ENCODE results near the gene KIF17.

DNA sequence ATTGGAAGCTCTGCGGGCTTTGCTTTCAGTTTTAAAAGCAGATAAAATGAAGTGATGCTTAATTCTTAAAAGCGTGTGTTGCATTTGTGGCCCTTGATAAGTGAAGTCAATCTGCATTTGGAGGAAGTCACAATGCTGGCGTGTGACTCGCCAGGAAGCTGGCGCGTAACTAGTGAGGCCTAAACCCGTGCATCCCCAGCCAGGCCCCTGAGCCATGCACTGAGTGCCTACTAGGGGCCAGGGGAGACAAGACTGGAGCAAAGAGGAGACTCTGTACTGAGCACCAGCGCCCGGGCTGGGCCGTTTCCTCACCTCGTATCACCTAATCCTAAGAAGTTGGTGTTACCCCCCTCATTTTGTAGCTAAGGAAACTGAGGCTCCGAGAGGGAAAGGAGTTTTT lies 52.1 kb downstream of the KIF17 start:
- no peak for TF ChIP-seq POLR2A (IDR thresholded peaks at IDR 0.05; ENCODE audit: low read depth, low read length)
- TF ChIP-seq SPI1 (IDR thresholded peaks at IDR 0.05; ENCODE audit: low read depth, low read length) = no peak
- TF ChIP-seq TAF1 (IDR thresholded peaks at IDR 0.05; ENCODE audit: low read depth, low read length) = no peak
- no peak for TF ChIP-seq POLR2AphosphoS5 (IDR thresholded peaks at IDR 0.05; ENCODE audit: low read depth, low read length)
- TF ChIP-seq POU2F2 (IDR thresholded peaks at IDR 0.05; ENCODE audit: low read depth, low read length) = no peak
- TF ChIP-seq PAX5 (IDR thresholded peaks at IDR 0.05; ENCODE audit: insufficient read depth, low read length, severe bottlenecking) = no peak
